ENCODE measurements around the gene CAPN10.

CAPN10 gene

DNA sequence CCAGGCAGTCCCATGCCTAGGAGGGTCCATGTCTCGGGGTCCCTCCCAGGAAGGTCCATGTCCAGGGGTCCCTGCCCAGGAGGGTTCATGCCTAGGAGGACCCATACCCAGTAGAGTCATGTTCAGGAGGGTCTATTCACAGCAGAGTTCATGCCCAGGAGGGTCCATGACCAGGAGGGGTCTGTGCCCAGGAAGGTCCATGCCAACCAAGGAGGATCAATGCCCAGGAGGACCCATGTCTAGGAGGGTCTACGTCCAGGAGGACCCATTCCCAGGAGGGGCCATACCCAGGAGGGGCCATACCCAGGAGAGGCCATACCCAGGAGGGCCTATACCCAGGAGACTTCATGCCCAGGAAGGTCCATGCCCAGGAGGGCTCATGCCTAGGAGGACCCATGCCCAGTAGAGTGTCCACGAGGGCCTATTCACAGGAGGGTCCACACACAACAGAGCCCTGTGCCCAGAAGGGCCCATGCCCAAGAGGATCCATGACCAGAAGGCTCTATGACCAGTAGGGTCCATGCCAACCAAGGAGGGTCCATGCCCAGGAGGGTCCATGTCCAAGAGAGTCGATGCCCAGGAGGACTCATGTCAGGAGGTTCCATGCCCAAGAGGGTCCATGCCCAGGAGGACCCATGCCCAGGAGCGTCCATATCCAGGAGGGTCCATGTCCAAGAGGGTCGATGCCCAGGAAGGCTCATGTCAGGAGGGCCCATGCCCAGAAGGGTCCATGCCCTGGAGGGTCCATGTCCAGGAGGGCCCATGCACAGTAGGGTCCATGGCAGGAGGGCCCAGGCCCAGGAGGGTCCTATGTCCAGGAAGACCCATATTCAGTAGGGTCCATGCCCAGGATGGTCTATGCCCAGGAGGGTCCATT lies 48.8 kb downstream of the CAPN10 start:
- DNase-seq: no peak
- Mint-ChIP-seq H3K27ac (peak overlapping the region in 1 of 2 donors; percentile 35), H3K27me3 (no peaks in the 10 kb centered on the region), H3K36me3 (ENCODE audit: insufficient read depth) (peaks cover 3% of the 10 kb centered on the region), H3K4me1 (ENCODE audit: low read depth in 2 of 2) (peaks cover 3 to 4% of the 10 kb centered on the region in 2 donors), H3K9me3 (peaks cover 0 to 9% of the 10 kb centered on the region in 2 donors), H3K4me3 (no peak overlapping the region)
- ATAC-seq (replicated peaks): no peak

- Mint-ChIP-seq H3K36me3 (ENCODE audit: insufficient read depth) (peaks cover 3% of the 10 kb centered on the region), H3K27me3 (no peaks in the 10 kb centered on the region), H3K27ac (peak overlapping the region in 1 of 2 donors; percentile 69), H3K4me1 (ENCODE audit: low read depth in 2 of 2) (peaks cover 3 to 4% of the 10 kb centered on the region in 2 donors), H3K9me3 (peaks cover 0 to 9% of the 10 kb centered on the region in 2 donors), H3K4me3 (no peak overlapping the region)
- DNase-seq (no peak), ATAC-seq (replicated peaks) (no peak)
These were observed 49.5 kb downstream of the CAPN10 start for GRCh38 chr2:240635998-240636547.

DNA sequence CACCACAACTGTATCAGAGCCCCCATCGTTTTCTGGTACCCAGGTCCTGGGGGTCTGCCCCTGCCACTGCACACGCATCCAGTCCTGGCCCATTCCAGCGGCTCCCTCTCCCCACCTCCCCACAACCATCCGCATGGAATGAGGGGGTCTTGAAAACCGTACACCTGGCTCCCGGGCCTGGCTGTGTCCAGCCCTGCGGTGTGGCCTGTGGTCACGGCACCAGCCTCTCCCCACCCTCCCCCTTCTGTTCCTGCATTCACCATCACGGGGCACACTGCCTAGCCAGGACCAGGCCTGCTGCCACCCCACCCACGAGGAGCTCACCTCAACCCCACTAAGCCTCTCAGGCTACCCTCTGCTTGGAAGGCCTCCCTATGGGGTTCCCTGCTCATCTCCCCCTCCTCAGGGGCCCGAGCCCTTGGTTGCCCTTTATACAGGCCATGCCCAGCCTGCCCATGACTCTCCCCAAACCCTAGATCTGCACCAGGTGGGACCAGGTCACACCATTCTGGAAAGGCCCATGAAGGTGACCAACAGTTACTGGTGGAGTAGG lies 50.1 kb downstream of the CAPN10 start:
- H3K9me3 Mint-ChIP-seq: peaks cover 0 to 9% of the 10 kb centered on the region in 2 donors
- H3K27ac Mint-ChIP-seq: peak overlapping the region in 1 of 2 donors; percentile 69
- no peaks in the 10 kb centered on the region for H3K27me3 Mint-ChIP-seq
- H3K4me3 Mint-ChIP-seq: no peak overlapping the region
- H3K4me1 Mint-ChIP-seq (ENCODE audit: low read depth in 2 of 2): peaks cover 3 to 4% of the 10 kb centered on the region in 2 donors
- ATAC-seq (replicated peaks) (no peak), DNase-seq (no peak)
- peaks cover 3% of the 10 kb centered on the region for H3K36me3 Mint-ChIP-seq (ENCODE audit: insufficient read depth)

DNA sequence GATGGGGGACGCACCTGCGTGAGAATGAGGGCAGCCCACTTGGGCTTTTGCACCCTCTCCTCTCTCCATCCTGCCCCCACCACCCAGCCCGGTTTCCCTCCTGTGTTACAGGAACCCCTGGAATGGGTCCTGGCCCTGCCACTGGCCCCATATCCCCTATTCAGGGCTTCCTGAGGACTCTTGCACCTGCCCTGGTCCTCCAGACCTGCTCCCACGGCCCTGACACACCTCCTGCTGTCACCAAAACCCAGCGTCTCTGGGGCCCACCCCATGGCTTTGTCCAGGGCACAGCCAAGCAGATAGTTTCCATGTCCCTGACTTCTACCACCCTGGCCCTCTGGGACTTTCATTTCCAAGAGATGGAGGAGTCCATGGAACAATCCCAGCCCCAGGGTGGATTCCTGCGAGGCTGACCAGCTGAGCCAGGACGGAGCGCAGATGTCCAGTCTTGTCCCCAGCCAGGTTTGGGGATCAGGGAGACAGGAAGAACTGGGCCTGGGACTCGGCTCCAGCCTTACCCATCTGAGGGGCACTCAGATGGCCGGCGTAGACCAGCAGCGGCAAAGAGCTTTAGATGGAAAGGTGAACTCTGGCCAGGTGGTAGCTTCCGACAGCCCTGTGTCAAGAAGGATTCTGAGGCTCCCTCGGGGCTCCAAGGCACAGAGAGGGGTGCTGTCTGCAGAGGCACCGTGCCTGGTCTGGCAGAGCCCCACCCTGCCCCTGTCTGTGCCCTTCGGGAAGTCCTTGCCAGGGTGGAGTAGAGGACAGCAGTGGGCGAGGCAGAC lies 50.8 kb downstream of the CAPN10 start:
- Mint-ChIP-seq H3K27me3 (no peaks in the 10 kb centered on the region), H3K4me3 (no peak overlapping the region), H3K4me1 (ENCODE audit: low read depth in 2 of 2) (peaks cover 3 to 4% of the 10 kb centered on the region in 2 donors), H3K27ac (peak overlapping the region in 1 of 2 donors; percentile 69), H3K9me3 (peaks cover 0 to 9% of the 10 kb centered on the region in 2 donors), H3K36me3 (ENCODE audit: insufficient read depth) (peaks cover 3% of the 10 kb centered on the region)
- DNase-seq (no peak), ATAC-seq (replicated peaks) (no peak)

GRCh38 chr2:240637901-240638345 lies 51.4 kb downstream of the CAPN10 start:
- Mint-ChIP-seq H3K9me3 (peaks cover 0 to 9% of the 10 kb centered on the region in 2 donors), H3K27ac (peak overlapping the region in 1 of 2 donors; percentile 69), H3K4me1 (ENCODE audit: low read depth in 2 of 2) (peaks cover 3 to 4% of the 10 kb centered on the region in 2 donors), H3K27me3 (no peaks in the 10 kb centered on the region), H3K4me3 (no peak overlapping the region), H3K36me3 (ENCODE audit: insufficient read depth) (peaks cover 3% of the 10 kb centered on the region)
- DNase-seq: no peak
- ATAC-seq (replicated peaks): no peak

DNA sequence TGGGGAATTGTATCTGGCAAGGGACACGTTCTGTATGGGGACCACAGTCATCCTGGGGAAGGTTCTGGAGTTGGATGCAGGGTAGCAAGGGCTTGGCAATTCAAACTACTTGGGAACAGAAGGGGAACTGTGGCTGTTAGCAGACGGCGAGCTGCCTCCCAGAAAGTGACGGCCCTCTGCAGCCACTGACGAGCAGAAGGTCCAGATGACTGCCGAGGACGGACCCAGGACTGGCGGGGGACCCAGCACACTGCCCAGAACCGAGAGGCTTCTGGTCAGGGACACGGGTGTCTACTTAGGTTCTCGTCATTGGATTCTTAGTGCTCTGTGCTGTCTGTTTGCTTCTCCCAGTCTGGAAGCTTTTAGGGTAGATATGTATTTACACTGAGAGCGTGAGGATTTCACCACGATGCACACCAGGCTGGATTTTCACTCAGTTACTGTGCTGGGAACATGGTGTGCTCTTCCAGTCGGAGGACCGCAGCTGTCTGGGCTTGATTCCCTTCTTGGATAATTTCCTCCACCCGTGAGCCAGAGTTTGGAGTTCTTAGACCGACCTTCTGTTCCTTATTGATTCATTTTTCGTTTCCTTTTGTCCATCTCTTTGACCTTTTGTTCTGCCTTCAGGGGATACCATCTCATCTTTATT lies 52.1 kb downstream of the CAPN10 start:
- Mint-ChIP-seq H3K4me1 (ENCODE audit: low read depth in 2 of 2) (peaks cover 3 to 6% of the 10 kb centered on the region in 2 donors), H3K4me3 (no peak overlapping the region), H3K9me3 (peaks cover 0 to 3% of the 10 kb centered on the region in 2 donors), H3K27me3 (no peaks in the 10 kb centered on the region), H3K27ac (no peak overlapping the region), H3K36me3 (ENCODE audit: insufficient read depth) (peaks cover 3% of the 10 kb centered on the region)
- no peak for DNase-seq
- no peak for ATAC-seq (replicated peaks)

DNA sequence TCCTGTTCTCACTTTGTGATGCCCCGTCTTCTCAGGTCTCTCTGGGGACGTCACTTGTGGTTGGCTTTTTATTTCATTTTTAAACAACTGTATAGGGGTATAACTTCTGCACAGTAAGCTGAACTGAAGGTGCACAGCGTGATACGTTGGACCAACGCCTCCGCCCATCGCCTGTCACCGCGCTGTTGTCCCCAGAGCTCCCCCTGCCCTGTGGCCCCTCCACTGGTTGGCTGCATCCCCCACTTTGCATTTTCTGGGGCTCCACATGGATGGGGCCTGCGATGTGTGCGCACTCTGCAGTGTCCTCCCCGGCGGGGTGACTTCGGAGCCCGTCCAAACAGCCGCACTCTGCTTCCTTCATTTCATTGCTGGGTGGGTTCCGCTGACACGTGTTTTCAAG lies 53.0 kb downstream of the CAPN10 start:
- no peaks in the 10 kb centered on the region for H3K9me3 Mint-ChIP-seq
- no peak overlapping the region for H3K4me3 Mint-ChIP-seq
- ATAC-seq (replicated peaks) (no peak), DNase-seq (no peak)
- peaks cover 3 to 6% of the 10 kb centered on the region in 2 donors for H3K4me1 Mint-ChIP-seq (ENCODE audit: low read depth in 2 of 2)
- H3K27ac Mint-ChIP-seq: peak overlapping the region in 1 of 2 donors; percentile 62
- H3K36me3 Mint-ChIP-seq (ENCODE audit: insufficient read depth): peaks cover 3% of the 10 kb centered on the region
- no peaks in the 10 kb centered on the region for H3K27me3 Mint-ChIP-seq

GRCh38 chr2:240640939-240641338 lies 54.4 kb downstream of the CAPN10 start:
- H3K9me3 Mint-ChIP-seq: no peaks in the 10 kb centered on the region
- peaks cover 7 to 9% of the 10 kb centered on the region in 2 donors for H3K4me1 Mint-ChIP-seq (ENCODE audit: low read depth in 2 of 2)
- H3K36me3 Mint-ChIP-seq (ENCODE audit: insufficient read depth): peaks cover 3% of the 10 kb centered on the region
- H3K4me3 Mint-ChIP-seq: no peak overlapping the region
- no peaks in the 10 kb centered on the region for H3K27me3 Mint-ChIP-seq
- DNase-seq (no peak), ATAC-seq (replicated peaks) (no peak)
- no peak overlapping the region for H3K27ac Mint-ChIP-seq

GRCh38 chr2:240642061-240642805 lies 55.7 kb downstream of the CAPN10 start:
- DNase-seq: no peak
- no peak for ATAC-seq (replicated peaks)
- H3K27me3 Mint-ChIP-seq: peaks cover 0 to 2% of the 10 kb centered on the region in 2 donors
- H3K9me3 Mint-ChIP-seq: peaks cover 0 to 1% of the 10 kb centered on the region in 2 donors
- peaks cover 9% of the 10 kb centered on the region for H3K36me3 Mint-ChIP-seq (ENCODE audit: insufficient read depth)
- H3K27ac Mint-ChIP-seq: no peak overlapping the region
- H3K4me3 Mint-ChIP-seq: no peak overlapping the region
- H3K4me1 Mint-ChIP-seq (ENCODE audit: low read depth in 2 of 2): peaks cover 13 to 16% of the 10 kb centered on the region in 2 donors

- Mint-ChIP-seq H3K9me3 (peaks cover 0 to 1% of the 10 kb centered on the region in 2 donors), H3K27me3 (peaks cover 4 to 7% of the 10 kb centered on the region in 2 donors), H3K36me3 (ENCODE audit: insufficient read depth) (peaks cover 10% of the 10 kb centered on the region), H3K27ac (no peak overlapping the region), H3K4me3 (no peak overlapping the region), H3K4me1 (ENCODE audit: low read depth in 2 of 2) (peaks cover 16% of the 10 kb centered on the region in 2 donors)
- DNase-seq (no peak), ATAC-seq (replicated peaks) (no peak)
These were observed 56.2 kb downstream of the CAPN10 start for GRCh38 chr2:240642806-240643092.

DNA sequence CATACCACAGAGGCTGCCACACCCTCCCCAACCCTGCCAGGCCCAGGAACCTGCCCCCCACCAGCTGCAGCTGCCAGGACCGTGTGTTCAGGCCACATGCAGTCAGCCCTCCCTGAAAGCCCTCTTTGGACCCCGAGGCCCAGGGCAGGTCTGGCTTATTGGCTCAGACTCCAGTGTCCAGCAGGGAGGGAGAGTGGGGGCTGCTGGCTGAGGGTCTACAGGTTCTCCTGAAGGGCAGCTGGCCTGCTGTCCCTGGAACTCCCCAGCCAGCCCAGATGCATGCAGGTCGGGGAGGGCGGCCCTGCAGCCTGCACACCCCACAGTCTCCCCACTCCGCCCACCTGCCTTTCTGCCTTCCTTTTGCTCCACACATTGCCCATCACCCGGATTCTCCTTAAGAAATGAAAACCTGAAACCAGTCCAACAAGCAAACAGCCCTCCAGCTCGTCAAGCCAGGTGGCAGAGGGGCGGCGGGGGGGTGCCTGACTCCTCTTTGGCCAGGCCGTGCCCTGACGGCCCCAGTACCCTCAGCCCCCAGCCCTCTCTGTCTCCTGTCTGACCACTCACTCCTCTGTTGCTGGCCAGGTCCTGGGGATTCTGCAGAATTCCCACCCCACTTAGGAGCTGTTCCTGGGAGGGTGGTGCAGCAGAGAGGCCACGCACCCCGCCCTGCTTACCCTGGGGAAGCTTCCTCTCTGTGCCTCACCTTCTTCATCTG lies 56.7 kb downstream of the CAPN10 start:
- Mint-ChIP-seq H3K27ac (peak overlapping the region; percentile 80 to 83), H3K4me3 (no peak overlapping the region), H3K4me1 (ENCODE audit: low read depth in 2 of 2) (peaks cover 13 to 14% of the 10 kb centered on the region in 2 donors), H3K27me3 (peaks cover 10 to 12% of the 10 kb centered on the region in 2 donors), H3K9me3 (peaks cover 0 to 1% of the 10 kb centered on the region in 2 donors), H3K36me3 (ENCODE audit: insufficient read depth) (peaks cover 14% of the 10 kb centered on the region)
- no peak for ATAC-seq (replicated peaks)
- peak in 1 of 3 experiments; percentile 0 for DNase-seq

- peaks cover 13 to 14% of the 10 kb centered on the region in 2 donors for H3K4me1 Mint-ChIP-seq (ENCODE audit: low read depth in 2 of 2)
- peaks cover 14% of the 10 kb centered on the region for H3K36me3 Mint-ChIP-seq (ENCODE audit: insufficient read depth)
- no peak for ATAC-seq (replicated peaks)
- H3K9me3 Mint-ChIP-seq: peaks cover 0 to 1% of the 10 kb centered on the region in 2 donors
- H3K27me3 Mint-ChIP-seq: peaks cover 15 to 17% of the 10 kb centered on the region in 2 donors
- H3K27ac Mint-ChIP-seq: peak overlapping the region; percentile 80 to 83
- H3K4me3 Mint-ChIP-seq: no peak overlapping the region
- no peak for DNase-seq
These were observed 57.2 kb downstream of the CAPN10 start for GRCh38 chr2:240643811-240644150.

All from effector memory CD8-positive, alpha-beta T cell (primary cell).